Measurements from ENCODE around the gene SOCS1.
A peak's percentile ranks its signal among the peaks of the same experiment; 100 is the strongest.

SOCS1 gene

DNA sequence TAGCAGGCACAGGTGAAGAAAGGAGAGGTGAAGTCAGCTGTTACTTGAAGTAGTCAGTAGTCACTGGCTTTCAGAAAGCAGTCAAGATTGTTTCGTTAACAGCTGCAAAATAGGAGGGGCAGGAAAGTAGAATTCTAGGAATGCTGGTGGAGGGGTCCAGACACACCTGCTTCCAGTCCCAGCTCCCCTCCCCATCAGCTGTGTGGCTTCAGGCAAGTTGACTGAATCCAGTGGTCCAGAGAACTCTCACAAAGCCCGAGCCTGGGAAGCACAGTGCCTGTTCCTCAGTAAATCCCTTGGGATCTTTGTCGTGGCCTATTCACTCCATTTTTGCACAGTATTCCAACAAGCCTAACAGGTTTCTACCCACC, 4.6 kb upstream of the SOCS1 start:
- no peak for DNase-seq (ENCODE audit: low read depth in 2 of 2)

DNA sequence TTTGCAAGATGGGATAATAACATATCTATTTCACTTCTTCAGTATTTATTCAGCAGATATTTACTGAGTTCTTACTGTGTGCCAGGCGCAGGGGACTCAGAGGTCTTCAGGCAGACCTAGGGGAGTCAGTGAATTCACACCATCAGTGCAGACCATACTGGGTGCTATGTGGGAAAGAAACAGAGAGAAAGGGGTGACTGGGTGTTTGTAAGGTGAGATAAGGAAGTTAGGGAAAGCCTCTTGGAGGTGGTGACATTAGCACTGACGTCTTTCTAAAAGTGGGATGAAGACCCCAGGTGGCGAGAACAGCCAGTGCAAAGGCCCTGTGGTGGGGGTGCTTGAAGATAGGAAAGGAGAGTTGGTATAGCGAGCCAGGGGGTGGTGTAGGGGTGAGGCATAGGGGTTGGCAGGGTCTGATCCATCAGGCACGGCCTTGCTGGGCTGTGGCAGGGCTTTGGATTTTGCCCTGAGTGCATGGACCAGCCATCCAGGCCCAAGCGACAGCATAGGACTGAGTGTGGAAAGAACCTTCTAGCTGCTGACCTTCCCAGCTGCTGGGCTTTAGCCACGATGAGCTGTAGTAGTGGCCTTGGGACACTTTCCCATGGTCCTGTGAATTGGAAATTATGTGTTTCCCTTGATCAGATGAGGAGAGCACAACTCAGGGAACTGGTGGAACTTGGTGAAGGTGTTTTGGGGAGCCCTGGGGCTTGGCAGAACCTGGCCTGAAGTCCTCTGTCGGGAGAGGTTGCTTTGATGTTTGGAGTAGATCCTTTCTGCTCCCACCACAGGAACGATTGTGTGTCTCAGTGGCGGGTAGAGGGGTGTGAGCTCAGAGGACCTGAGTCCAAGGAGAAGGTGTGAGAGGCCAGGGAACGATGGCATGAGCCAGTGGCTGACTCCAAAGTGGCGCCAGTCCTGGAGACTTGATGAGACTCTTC, 3.9 kb upstream of the SOCS1 start:
- no peak for DNase-seq (ENCODE audit: low read depth in 2 of 2)

DNA sequence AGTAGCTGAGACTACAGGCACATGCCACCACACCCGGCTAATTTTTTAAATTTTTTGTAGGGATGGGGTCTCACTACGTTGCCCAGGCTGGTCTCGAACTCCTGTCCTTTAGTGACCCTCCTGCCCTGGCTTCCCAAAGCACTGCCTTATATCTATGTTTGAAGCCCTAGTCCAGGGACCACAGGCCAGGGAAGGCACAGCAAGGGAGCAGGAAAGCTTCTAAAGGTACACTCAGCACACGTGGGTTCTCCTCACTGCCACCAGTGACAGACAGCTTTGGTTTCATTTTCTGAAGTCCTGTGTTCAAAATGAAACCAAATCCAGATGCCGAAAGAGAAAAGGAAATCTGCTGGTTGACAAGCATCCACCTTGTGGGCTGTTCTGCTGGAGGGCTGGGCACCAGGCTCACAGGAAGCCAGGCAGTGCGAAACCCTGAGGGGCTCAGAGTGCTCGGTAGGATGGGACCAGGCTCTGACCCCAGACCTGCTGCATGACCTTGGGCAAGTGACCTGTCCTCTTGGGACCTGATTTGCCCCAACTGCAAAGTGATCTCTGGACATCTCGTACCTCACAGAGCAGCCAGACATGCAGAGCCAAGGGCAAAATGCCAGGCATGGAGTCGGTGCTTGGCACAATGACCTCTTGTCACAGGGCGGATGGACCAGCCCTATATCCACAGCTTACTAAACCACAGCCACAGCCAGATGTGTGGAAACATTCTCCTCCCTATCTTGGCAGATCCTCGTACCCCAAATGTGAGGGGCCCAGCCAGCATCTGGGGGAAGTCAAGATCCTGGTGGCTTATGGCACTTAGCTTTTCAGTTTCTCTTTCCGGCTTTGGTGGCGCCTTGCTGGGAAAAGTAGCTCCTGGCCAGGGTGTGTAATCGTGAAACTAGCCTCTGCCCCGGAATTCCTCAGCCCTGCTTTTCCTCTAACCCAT, 2.8 kb upstream of the SOCS1 start:
- no peak for DNase-seq (ENCODE audit: low read depth in 2 of 2)

DNA sequence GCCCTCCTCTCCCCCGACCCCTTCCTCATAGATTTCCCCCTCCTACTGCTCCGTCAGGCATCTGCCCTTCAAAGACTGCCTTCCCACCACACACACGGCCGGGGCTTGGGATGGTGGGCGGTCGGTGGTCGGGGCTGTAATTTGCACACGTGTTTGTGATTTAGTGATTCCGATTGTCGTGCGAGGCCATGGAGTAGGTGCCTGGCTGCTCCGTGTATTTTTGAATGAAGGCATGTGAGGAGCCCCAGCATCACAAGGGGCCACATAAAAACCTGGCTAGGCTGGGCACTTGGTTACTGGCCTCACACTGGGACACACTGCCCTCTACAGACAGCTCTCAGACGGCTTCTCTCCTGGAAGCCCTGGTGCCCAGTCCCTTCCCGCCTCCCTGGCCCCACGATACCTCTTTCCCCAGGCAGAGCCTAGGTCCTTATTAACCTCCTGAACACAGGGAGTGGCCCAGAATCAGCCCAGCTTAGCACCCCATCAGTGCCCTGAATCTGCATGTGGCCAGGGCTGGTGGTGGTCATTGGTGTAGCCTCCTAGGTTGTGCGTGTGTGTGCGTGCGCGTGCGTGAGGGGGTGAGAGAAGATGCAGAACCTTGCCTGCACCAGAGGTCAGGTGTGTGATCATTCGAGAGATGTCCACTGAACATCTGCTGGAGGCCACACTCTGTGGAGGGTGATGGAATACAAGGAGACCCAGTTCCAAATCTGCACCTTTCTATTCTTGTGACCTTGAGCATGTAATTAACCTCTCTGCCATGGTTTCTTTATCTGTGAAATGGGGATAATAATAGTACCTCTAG, 1.3 kb upstream of the SOCS1 start:
- peak in 1 of 2 donors; percentile 29 for DNase-seq (ENCODE audit: low read depth in 2 of 2)

DNA sequence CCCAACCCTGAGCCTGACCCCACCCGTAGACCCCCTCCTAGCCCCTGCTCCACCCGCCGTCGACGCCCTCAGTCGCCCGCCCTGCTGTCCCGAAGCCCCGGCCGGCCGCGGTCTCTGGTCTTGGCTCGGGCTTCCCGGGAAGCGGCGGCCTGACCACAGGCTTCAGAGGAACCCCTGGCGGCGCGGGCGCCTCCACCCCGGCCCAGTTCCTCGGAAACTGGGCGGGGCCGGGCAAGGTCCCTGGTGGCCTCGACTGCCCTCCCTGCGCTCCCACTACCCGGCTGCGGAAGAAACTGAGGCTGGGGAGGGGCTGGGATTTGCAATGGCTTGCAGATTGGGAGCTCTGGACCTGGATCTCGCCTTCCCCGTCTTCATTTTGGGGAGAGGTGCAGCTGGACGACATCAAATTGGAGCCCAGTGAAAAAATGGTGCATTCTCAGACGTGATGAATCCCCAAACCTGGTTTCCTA, 692 bp upstream of the SOCS1 start:
- no peak for DNase-seq (ENCODE audit: low read depth in 2 of 2)

DNA sequence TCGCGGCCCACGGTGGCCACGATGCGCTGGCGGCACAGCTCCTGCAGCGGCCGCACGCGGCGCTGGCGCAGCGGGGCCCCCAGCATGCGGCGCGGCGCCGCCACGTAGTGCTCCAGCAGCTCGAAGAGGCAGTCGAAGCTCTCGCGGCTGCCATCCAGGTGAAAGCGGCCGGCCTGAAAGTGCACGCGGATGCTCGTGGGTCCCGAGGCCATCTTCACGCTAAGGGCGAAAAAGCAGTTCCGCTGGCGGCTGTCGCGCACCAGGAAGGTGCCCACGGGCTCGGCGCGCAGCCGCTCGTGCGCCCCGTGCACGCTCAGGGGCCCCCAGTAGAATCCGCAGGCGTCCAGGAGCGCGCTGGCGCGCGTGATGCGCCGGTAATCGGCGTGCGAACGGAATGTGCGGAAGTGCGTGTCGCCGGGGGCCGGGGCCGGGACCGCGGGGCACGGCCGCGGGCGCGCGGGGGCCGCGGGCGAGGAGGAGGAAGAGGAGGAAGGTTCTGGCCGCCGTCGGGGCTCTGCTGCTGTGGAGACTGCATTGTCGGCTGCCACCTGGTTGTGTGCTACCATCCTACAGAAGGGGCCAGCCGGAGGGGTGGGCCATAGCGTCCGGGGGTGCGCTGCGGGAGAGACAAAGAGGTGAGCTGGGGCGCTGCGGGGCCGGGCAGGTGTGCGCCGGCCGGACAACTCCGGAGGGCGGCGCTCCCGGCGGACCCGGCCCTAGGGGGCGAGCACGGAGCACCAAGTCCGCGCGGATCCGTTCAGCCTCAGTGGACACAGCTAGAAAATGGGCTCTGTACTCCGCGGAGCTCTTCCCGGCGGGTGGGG, 879 bp downstream of the SOCS1 start:
- DNase-seq (ENCODE audit: low read depth in 2 of 2) = no peak

DNA sequence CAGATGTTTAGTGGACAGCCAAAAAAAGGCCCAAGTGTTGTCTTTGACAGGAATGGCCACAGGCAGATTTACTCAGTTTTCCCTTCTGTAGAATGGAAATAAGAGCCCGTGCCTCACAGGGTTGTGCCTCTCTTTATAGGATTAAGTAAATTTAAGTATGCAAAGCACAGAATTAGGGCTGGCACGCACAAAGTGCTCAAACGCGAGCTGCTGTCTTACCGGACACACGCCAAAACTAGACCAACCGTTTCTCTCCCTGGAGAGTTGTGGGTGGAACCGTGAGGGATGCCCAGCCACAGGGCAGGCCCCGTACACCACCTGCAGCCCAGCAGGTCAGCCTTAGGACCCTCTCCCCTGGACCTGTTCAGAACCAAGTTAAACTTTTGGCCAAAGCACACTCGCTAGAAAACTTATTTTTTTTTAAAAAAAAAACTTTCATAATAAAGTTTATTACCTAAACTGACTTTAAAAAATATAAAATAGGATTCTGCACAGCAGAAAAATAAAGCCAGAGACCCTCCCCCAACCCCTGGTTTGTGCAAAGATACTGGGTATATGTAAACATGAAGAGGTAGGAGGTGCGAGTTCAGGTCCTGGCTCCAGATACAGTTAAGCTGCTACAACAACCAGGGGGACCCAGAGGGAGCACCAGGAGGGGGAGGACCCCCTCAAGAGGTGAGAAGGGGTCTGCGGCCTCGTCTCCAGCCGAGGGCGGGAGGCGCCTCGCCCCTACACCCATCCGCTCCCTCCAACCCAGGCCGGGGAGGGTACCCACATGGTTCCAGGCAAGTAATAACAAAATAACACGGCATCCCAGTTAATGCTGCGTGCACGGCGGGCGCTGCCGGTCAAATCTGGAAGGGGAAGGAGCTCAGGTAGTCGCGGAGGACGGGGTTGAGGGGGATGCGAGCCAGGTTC, 1.8 kb downstream of the SOCS1 start:
- DNase-seq (ENCODE audit: low read depth in 2 of 2) = no peak

DNA sequence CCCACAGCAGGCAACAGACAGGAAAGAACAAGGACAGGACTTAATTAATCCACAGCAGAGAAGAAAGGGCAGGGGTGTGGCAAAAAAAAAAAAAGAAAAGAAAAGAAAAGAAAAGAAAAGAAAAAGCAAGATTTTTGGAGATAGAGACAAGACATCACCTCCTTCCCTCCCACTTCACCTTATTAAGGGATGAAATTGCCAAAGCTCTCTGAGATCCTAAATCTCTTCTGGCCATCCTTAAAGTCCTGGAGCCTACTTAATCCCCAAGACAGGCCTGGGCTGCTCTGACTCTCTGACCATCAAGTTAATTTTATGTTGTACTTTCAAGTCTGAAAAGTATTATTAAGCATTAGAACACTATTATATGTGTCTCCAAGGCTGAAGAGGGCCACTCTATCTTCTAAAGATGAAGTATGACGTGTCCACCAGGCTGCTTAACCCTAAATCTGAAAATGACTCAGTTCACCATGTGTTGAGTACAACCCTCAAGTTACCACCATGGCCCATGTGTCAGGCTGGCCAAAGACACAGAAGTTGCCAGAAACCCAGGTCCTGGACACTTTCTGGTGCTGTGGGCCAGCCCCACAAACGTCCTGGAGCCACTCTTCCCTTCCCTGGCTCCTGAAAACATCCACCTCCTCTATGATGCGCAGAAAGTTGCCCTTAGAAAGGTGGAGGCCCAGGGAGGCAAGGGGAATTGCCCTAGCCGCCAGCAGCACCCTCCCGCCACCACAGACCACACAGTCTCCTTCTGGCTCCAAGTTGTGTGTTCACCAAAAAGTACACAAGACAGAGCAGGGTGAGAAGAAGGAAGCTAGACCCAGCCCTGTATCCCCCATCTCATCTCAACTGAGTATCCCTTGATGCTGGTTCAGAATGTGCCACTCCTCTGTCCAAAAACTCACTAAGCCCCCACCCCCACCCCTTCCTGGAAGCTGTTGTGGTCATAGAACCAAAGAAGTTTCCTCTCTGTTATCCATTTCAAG, 2.7 kb downstream of the SOCS1 start:
- no peak for DNase-seq (ENCODE audit: low read depth in 2 of 2)

DNA sequence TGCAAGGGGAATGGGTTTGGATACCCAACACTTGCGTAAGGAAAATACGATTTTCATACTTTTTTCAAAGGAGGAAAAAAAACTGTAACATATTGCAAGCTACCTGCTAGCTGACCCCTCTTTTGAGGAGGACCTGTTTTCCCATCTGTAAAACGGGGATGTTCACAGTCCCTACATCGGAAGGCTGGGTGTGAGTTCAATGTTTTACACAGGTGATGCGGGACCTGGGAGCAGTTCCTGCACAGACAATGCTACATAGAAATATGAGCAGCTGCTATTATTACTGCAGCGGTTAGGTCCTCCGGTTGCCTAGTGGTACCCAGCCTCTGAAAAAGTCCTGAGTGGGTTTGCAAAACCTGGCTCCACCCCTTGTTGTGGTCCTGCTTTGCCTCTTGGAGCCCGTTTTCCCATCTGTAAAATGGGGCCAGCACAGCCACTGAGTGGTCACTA, 3.5 kb downstream of the SOCS1 start:
- DNase-seq (ENCODE audit: low read depth in 2 of 2) = no peak

DNA sequence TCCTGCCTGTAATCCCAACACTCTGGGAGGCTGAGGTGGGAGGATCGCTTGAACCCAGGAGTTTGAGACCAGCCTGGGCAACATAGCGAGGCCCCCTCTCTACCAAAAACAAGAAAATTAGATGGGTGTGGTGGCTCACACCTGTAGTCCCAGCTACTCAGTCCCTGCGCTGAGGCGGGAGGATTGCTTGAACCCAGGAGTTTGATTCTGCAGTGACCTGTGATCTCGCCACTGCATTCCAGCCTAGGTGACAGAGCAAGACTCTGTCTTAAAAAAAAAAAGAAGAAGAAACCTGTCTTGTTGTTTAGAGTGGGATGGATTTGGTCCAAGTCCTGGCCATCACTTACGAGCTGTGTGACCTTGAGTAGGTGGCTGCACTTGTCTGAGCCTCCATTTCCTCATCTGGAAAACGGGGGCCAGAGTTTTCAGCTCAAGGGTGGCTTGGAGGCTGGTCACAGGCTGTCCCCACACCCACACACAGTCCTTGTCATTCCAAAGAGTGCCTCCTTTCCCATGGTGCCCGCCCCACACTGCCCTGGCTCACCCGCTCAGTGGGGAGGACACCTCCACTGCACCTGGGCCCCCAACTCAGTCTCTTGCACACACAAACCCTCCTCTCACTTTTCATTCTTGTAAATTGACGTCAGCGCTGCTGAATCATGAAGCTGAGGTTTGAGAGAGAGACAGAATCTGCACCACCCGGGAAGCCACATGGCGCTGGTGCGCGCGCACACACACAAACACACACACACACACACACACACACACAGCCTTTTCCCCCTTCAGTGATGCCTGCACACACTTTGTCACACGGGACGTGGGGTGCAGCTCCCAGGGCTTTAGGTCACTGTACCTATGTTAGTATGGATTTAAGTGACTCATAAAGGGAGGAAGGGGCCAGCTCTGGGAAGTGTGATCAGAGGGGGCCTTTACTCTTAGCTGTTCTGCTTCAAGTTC, 4.2 kb downstream of the SOCS1 start:
- DNase-seq (ENCODE audit: low read depth in 2 of 2) = peak; percentile 59 to 60

DNA sequence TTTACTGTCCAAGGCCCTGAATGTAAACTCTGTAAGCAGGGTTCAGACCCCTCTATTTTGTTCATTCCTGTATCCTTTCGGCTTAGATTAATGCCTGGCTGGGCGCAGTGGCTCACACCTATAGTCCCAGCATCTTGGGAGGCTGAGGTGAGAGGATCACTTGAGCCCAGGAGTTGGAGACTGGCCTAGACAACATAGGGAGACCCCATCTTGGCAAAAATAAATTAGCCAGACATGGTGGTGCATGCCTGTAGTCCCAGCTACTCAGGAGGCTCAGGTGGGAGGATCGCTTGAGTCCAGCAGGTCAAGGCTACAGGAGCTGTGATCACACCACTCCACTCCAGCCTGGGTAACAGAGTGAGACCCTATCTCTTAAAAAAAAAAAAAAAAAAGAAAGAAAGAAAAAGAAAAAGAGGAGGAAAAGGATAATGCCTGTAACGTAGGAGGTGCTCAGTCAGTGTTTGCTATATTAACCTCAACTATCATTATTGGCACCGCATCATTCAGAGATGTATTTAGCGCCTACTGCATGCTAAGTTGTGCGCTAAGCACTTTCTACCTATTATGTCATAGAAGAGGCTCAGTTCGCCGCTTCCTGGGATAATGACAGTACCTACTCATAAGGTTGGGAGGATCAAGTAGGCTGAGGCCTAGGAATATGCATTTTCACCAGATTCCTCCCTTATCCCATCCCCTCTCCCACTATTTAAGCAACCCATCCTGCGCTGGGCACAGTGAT, 5.0 kb downstream of the SOCS1 start:
- no peak for DNase-seq (ENCODE audit: low read depth in 2 of 2)

DNA sequence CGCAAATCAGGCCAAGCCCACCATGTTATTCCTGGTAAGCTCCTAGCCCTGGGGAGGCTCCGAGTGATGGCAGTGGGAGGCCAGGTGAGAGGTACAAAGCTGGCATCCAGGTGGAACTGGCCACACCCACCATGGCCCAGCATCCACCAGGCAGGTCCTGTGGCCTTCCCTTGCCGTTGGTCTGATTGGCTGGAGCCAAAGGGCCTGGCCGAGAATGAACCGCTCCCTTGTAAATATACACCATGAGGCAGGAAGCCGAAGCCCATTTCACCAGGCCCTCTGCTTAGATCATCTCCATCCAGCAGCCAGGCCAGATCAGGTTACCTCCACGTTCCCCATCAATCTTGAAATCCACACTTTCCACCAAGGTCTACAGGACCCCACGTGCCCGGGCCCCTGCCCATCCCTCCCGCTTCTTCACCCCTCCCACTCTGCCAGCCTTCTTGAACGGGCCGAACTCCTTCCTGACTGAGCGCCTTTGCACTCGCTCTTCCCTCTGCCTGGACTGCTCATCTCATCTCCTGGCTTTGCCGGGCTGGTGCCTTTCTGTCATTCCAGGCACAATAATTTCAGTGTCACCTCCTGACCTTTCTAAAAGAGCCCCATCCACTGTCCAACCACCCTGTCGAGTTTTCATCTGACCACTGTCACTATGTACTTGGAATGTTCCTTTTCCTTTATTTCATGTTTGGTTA, 5.8 kb downstream of the SOCS1 start:
- DNase-seq (ENCODE audit: low read depth in 2 of 2) = no peak

DNA sequence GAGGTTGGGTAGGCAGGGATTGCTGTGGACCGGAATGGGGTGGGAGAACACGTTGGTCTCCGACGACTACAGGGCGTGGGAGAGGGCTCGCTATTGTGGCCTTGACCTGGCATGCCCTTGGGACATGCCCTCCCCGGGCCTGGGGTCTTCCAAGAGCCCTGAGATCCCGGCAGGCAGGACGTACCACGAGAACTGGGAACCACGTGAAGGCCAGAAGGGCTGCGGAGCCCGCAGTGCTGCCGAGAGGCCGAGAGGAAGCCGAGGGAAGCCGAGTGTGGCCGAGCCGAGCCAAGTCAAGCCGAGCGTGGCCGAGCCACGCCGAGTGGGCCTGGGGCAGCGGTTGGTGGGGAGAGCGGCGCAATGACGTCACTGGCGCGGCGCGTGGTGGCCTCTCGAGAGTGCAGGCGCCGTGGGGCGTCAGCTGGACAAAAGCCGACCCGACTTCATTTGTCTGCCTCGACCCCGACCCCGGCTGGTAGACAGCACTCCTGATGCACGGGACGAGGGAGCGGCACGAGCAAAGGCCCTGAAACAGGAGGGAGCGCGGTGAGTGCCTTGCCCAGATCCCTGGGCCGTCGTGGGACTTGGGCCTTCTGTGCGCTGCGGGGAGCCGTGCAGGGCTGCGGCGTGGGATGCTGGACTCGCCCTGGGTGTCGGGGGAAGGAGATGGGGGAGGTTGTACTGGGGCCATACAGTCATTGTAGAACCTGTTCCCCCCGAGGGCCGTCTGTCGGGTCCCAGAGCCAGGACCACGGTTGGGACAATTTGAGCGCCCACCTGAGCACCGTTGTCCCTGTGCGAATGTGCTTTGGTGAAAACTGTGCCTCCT, 6.6 kb downstream of the SOCS1 start:
- DNase-seq (ENCODE audit: low read depth in 2 of 2) = no peak

DNA sequence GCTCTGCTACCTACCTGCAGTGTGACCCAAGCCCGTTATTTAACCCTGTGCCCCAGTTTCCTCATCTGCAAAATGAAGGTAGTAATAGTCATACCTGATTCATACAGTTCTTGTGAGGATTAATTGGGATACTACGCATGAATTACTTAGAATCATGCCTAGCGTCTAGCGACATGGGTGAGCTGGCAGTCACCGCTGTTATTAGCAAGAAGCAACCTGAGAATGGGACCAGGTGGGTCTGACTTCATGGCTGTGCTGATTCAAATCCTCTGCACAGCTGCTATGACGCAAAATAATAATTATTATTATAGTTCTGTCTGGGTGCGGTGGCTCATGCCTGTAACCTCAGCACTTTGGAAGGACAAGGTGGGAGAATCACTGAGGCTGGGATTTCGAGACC, 7.9 kb downstream of the SOCS1 start:
- DNase-seq (ENCODE audit: low read depth in 2 of 2) = no peak

DNA sequence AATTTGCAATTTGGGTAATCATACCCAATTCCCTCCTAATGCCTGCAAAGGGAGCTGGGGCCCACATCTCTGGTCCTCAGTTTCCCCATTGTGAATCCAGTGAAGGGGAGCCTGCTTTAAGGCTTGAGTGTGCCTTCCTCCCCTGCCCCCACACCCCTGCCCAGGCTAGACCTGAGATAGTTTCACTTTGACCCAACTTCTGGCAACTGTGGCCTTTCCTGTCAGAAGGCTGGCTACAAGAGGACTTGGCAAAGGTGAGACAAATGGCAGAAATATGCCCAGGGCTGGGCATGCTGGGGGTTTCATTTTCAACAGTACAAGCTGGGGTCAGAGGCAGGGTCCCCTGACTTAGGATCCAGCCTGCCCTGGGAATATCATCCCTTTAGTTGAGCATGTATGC, 10.0 kb downstream of the SOCS1 start:
- DNase-seq (ENCODE audit: low read depth in 2 of 2) = no peak

Data from stimulated activated CD4-positive, alpha-beta T cell treated with anti-CD3 and anti-CD28 coated beads, Interleukin-1b, Interleukin-23, amount 100 ng/mL, for 1 hour (primary cell).